Cardiac muscle cell (in vitro differentiated cells and primary cell): ENCODE measurements around the gene DUSP7. TPM values are rescaled to one million over a fixed set of nuclear protein-coding genes. Genes with fewer than 3 reads are reported as not detected.

Experiments used
- DNase-seq, 2 donors: peaks; one replicate each; pipeline versions ENCODE4 v3.0.0 to v3.0.0-alpha.2; 2010 to 2017; ENCODE audit warnings: low read depth in 1 of 2, low spot score in 1 of 2
- H3K27ac ChIP-seq: fragments of 200-600 bp; sonication (generic); 2 replicates; pipeline ENCODE4 v1.5.1; 2016
- H3K27me3 ChIP-seq: fragments of 200-600 bp; sonication (generic); 2 replicates; pipeline ENCODE4 v1.6.0; 2016; ENCODE audit warnings: control low read depth
- H3K36me3 ChIP-seq: fragments of 200-600 bp; sonication (generic); 2 replicates; pipeline ENCODE4 v1.5.1; 2016; ENCODE audit warnings: control low read depth
- H3K4me1 ChIP-seq: fragments of 200-600 bp; sonication (generic); 2 replicates; pipeline ENCODE4 v1.8.1; 2017; ENCODE audit warnings: low read depth, mild to moderate bottlenecking, mixed run types
- H3K4me3 ChIP-seq: fragments of 200-600 bp; sonication (generic); 2 replicates; pipeline ENCODE4 v1.5.1; 2016; ENCODE audit warnings: mild to moderate bottlenecking
- H3K9me3 ChIP-seq: fragments of 200-600 bp; sonication (generic); 2 replicates; pipeline ENCODE4 v1.5.1; 2017; ENCODE audit warnings: low read depth, mild to moderate bottlenecking, control low read depth
- CTCF ChIP-seq: IDR thresholded peaks from 2 replicates; pipeline ENCODE4 v1.5.1; 2012; ENCODE audit warnings: low read depth, mild to moderate bottlenecking, low read length
- polyA plus RNA-seq: library from polyadenylated mRNA; unstranded; fragments of >200 nt; fragmentation: Nextera tagmentation; extraction: Ambion mirVana; gene quantifications from 2 replicates; pipeline ENCODE4 v1.2.1, GENCODE V29; 2016
- total RNA-seq: library from RNA; depleted of rRNA; stranded (reverse); fragments of >200 nt; gene quantifications from 2 replicates; pipeline ENCODE4 v1.2.3, GENCODE V29; 2016

Gene DUSP7
- total and polyA plus RNA-seq, 2 experiments from 2014 or later, result 7.1 to 39.5 TPM

GRCh38 chr3:52095990-52096775, 39.8 kb upstream of the DUSP7 start:
- H3K27ac ChIP-seq, result no peak overlapping the region
- H3K36me3 ChIP-seq, result no peaks in the 10 kb centered on the region
- no peak overlapping the region for H3K4me3 ChIP-seq
- H3K27me3 ChIP-seq, result no peaks in the 10 kb centered on the region
- peaks cover 54% of the 10 kb centered on the region for H3K4me1 ChIP-seq
- no peaks in the 10 kb centered on the region for H3K9me3 ChIP-seq
- no peak for DNase-seq
- TF ChIP-seq CTCF, result no peak

GRCh38 chr3:52094571-52095485, 38.5 kb upstream of the DUSP7 start:
- peak in 1 of 2 donors; percentile 63 for DNase-seq
- no peaks in the 10 kb centered on the region for H3K9me3 ChIP-seq
- H3K36me3 ChIP-seq, result no peaks in the 10 kb centered on the region
- H3K4me1 ChIP-seq, result peaks cover 67% of the 10 kb centered on the region
- no peak for TF ChIP-seq CTCF
- H3K27ac ChIP-seq, result peak overlapping the region; percentile 19
- H3K27me3 ChIP-seq, result no peaks in the 10 kb centered on the region
- H3K4me3 ChIP-seq, result no peak overlapping the region

- Histone ChIP-seq H3K4me1 (peaks cover 72% of the 10 kb centered on the region), H3K27ac (no peak overlapping the region), H3K4me3 (no peak overlapping the region), H3K27me3 (no peaks in the 10 kb centered on the region), H3K36me3 (no peaks in the 10 kb centered on the region), H3K9me3 (no peaks in the 10 kb centered on the region)
- DNase-seq, result peak in 1 of 2 donors; percentile 64
- no peak for TF ChIP-seq CTCF
These were observed 37.6 kb upstream of the DUSP7 start for GRCh38 chr3:52093756-52094545.

GRCh38 chr3:52092891-52093290, 36.5 kb upstream of the DUSP7 start:
- Histone ChIP-seq H3K27ac (no peak overlapping the region), H3K36me3 (no peaks in the 10 kb centered on the region)
- DNase-seq, result no peak

More at GRCh38 chr3:52092891-52093290, 36.5 kb upstream of the DUSP7 start:
- no peak overlapping the region for H3K4me3 ChIP-seq
- peaks cover 75% of the 10 kb centered on the region for H3K4me1 ChIP-seq
- H3K9me3 ChIP-seq, result no peaks in the 10 kb centered on the region
- TF ChIP-seq CTCF, result no peak
- H3K27me3 ChIP-seq, result no peaks in the 10 kb centered on the region
